Upper lobe of right lung (tissue), 1 donor: ENCODE measurements around the gene POLG2. TPM values are rescaled to one million over a fixed set of nuclear protein-coding genes. Genes with fewer than 3 reads are reported as not detected.
A peak's percentile ranks its signal among the peaks of the same experiment; 100 is the strongest.
"Not testable (repeated sequence)": the region's sequence is repeated elsewhere in the genome, so short reads cannot be mapped to it uniquely, and the experiment has no call there.

Source experiments
- ATAC-seq: fragments of 200-7000 bp; cut with Tn5 transposase; one replicate; pipeline ENCODE4 v1.9.1; 2020; ENCODE audit warnings: mild to moderate bottlenecking, moderate library complexity
- DNase-seq: peaks from one replicate; pipeline ENCODE4 v3.0.0-alpha.2; 2020
- H3K27ac ChIP-seq: fragments of 200-600 bp; one replicate; pipeline ENCODE4 v1.8.0; 2022
- H3K27me3 ChIP-seq: fragments of 200-600 bp; one replicate; pipeline ENCODE4 v1.8.0; 2022; ENCODE audit warnings: mild to moderate bottlenecking
- H3K36me3 ChIP-seq: fragments of 200-600 bp; one replicate; pipeline ENCODE4 v1.8.0; 2022
- H3K4me1 ChIP-seq: fragments of 200-600 bp; one replicate; pipeline ENCODE4 v1.8.0; 2022
- H3K4me3 ChIP-seq: fragments of 200-600 bp; one replicate; pipeline ENCODE4 v1.8.0; 2022; ENCODE audit warnings: mild to moderate bottlenecking
- H3K9me3 ChIP-seq: fragments of 200-600 bp; one replicate; pipeline ENCODE4 v1.8.0; 2022
- CTCF ChIP-seq: fragments of 200-600 bp; IDR thresholded peaks from one replicate; pipeline ENCODE4 v1.8.0; 2022; ENCODE audit warnings: antibody characterized with exemption
- intact Hi-C: fragments of 100-400 bp; cut with DNase I; formaldehyde crosslinking; loops from one replicate; pipeline ENCODE4 v1.11.0; 2022
- total RNA-seq: library from RNA; stranded (reverse); fragmentation: NEBNext Ultra II Directional; extraction: Animal tissue kit (Norgen Biotek cat#: 25700); gene quantifications from one replicate; pipeline ENCODE4 v1.2.1, GENCODE V29; 2021
- donor health status: DM: no; HTN: yes; CAD: no; lungs with severe emphysema.

POLG2 gene
- total RNA-seq, 1 donor from 2014 or later, result 12.6 TPM

DNA sequence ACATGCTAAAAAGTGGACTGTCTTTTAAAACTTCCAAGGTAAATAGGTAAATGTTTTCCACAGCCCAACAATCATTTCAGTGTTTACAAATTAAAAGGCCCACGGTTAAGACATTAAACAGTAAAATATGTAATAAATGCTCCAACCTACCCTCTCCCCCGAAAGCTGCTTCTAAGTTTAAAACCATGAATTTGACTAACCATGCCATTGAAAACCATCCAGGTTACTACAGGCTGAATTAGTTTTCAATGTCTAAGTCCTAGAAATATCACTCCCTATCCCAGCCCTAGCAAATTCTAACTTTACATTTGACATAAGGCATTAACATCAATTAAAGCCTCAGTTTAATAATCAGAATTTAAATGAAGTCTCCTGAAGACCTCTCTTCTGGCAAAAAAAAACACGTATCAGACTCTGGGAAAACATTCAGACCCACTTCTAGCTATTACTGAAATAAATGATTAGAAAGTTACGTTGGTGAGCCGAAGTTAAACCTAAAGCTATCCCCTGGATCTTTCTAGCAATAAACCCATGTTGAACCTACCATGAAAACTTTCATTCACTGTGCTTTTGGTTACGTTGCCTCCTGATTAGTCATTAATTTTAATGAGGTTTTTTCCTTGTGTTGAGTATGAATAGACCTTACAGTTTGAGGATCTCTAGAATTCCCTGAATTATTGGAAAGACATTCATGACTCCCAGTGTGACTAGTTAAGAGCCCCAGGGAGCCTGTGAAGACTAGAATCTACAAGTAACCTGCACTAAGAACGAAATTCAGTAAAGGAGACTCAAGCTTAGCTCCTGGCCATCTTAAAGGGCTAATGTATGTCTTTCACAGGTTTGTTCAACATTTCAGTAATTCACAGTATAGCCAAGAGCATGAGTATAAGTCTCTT, 1.7 kb upstream of the POLG2 start:
- intact Hi-C loops, result loop anchor here (10.0 kb wide), 1 partner anchor 74 kb away; no protein-coding TSS in a partner anchor

DNA sequence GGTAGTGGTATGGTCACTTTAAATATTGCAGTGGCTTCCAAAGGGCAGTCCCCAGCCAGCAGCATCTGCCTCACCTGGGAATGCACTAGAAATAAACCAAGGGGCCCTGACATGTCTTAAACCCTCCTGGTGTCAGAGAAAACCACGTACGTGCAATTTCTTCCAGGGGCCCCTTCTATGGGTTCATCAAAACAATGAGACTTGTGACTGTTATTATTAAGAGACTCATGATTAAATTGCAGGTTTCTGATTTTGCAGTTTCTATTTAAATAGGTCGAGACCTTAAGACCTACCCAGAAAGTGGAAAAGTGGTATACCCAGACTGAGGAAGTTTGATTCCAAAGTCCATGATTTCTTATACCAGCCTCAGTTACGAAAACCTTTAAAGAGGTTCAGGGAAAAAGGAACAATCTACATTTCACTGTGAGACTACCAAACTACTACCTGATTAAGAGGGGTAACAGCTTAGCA, 746 bp upstream of the POLG2 start:
- peaks cover 55% of the 10 kb centered on the region for H3K4me1 ChIP-seq

More for the DNA sequence above, 1.7 kb upstream of the POLG2 start:
- Histone ChIP-seq H3K4me1 (peaks cover 64% of the 10 kb centered on the region), H3K27ac (no peak overlapping the region), H3K9me3 (no peaks in the 10 kb centered on the region), H3K4me3 (no peak overlapping the region), H3K36me3 (peaks cover 62% of the 10 kb centered on the region), H3K27me3 (no peaks in the 10 kb centered on the region)
- TF ChIP-seq CTCF, result no peak
- no peak for ATAC-seq
- no peak for DNase-seq

GRCh38 chr17:64496348-64496785, 487 bp downstream of the POLG2 start:
- TF ChIP-seq CTCF, result no peak
- Histone ChIP-seq H3K4me3 (peak overlapping the region; percentile 80), H3K36me3 (peaks cover 56% of the 10 kb centered on the region), H3K9me3 (no peaks in the 10 kb centered on the region), H3K27ac (peak overlapping the region; percentile 76), H3K27me3 (no peaks in the 10 kb centered on the region), H3K4me1 (peaks cover 42% of the 10 kb centered on the region)
- DNase-seq, result no peak
- intact Hi-C loops, result loop anchor here (10.0 kb wide), 1 partner anchor 72 kb away; no protein-coding TSS in a partner anchor
- ATAC-seq, result no peak

More for the DNA sequence above, 746 bp upstream of the POLG2 start:
- peak overlapping the region; percentile 80 for H3K4me3 ChIP-seq
- no peaks in the 10 kb centered on the region for H3K9me3 ChIP-seq
- H3K27ac ChIP-seq, result peak overlapping the region; percentile 76
- DNase-seq (no peak), ATAC-seq (no peak)
- intact Hi-C loops, result loop anchor here (10.0 kb wide), 1 partner anchor 73 kb away; no protein-coding TSS in a partner anchor
- no peak for TF ChIP-seq CTCF
- H3K27me3 ChIP-seq, result no peaks in the 10 kb centered on the region
- H3K36me3 ChIP-seq, result peaks cover 59% of the 10 kb centered on the region

- intact Hi-C loops, result loop anchor here (10.0 kb wide), 1 partner anchor 70 kb away; no protein-coding TSS in a partner anchor
- not testable (repeated sequence) for ATAC-seq
Measured at GRCh38 chr17:64495300-64495699, 1.6 kb downstream of the POLG2 start.

GRCh38 chr17:64494121-64494520, 2.7 kb downstream of the POLG2 start:
- H3K4me1 ChIP-seq, result peaks cover 22% of the 10 kb centered on the region
- TF ChIP-seq CTCF, result no peak
- intact Hi-C loops, result loop anchor here (10.0 kb wide), 1 partner anchor 69 kb away; no protein-coding TSS in a partner anchor
- H3K36me3 ChIP-seq, result peaks cover 52% of the 10 kb centered on the region
- ATAC-seq, result no peak
- H3K27me3 ChIP-seq, result no peaks in the 10 kb centered on the region
- no peak for DNase-seq
- no peaks in the 10 kb centered on the region for H3K9me3 ChIP-seq
- H3K27ac ChIP-seq, result no peak overlapping the region
- no peak overlapping the region for H3K4me3 ChIP-seq

More at GRCh38 chr17:64495300-64495699, 1.6 kb downstream of the POLG2 start:
- not testable (repeated sequence) for DNase-seq, H3K27me3 ChIP-seq, H3K4me3 ChIP-seq, H3K9me3 ChIP-seq, H3K27ac ChIP-seq
- Histone ChIP-seq H3K4me1 (peaks cover 34% of the 10 kb centered on the region), H3K36me3 (peaks cover 54% of the 10 kb centered on the region)
